ENCODE results near the gene HPSE2.

HPSE2 gene

DNA sequence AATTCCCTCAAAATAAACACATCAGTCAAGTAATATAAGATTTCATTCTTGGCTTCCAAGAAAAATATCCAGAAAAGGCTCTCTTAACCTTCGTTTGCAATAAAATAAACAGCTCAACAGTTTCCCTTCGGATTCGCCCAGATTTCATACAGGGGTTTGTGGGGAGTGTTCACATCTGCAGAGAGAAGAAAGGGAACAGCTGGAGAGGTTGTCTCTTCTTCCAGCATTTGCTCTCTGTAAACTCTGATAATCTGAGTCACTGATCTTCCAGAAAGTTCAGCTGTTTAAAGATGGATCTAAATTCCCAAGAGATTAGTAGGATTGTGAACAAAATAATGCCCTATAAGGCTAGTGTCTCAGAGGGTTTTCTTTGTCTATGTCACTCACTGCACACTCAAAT, 277.9 kb downstream of the HPSE2 start:
- Histone ChIP-seq H3K27ac (no peak overlapping the region), H3K9me3 (ENCODE audit: control insufficient read depth, low read length) (no peaks in the 10 kb centered on the region), H3K79me2 (no peaks in the 10 kb centered on the region), H3K36me3 (ENCODE audit: control insufficient read depth, insufficient read depth, low read length) (no peaks in the 10 kb centered on the region), H3K4me2 (ENCODE audit: low read length) (no peak overlapping the region), H3K9ac (no peak overlapping the region), H3K4me1 (no peaks in the 10 kb centered on the region), H3K27me3 (ENCODE audit: control insufficient read depth, insufficient read depth, low read length) (no peaks in the 10 kb centered on the region), H3K4me3 (ENCODE audit: low read depth, low read length) (no peak overlapping the region), H2AFZ (no peak overlapping the region)
- TF ChIP-seq, protein P1, sequence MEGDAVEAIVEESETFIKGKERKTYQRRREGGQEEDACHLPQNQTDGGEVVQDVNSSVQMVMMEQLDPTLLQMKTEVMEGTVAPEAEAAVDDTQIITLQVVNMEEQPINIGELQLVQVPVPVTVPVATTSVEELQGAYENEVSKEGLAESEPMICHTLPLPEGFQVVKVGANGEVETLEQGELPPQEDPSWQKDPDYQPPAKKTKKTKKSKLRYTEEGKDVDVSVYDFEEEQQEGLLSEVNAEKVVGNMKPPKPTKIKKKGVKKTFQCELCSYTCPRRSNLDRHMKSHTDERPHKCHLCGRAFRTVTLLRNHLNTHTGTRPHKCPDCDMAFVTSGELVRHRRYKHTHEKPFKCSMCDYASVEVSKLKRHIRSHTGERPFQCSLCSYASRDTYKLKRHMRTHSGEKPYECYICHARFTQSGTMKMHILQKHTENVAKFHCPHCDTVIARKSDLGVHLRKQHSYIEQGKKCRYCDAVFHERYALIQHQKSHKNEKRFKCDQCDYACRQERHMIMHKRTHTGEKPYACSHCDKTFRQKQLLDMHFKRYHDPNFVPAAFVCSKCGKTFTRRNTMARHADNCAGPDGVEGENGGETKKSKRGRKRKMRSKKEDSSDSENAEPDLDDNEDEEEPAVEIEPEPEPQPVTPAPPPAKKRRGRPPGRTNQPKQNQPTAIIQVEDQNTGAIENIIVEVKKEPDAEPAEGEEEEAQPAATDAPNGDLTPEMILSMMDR (IDR thresholded peaks at IDR 0.05), result no peak

DNA sequence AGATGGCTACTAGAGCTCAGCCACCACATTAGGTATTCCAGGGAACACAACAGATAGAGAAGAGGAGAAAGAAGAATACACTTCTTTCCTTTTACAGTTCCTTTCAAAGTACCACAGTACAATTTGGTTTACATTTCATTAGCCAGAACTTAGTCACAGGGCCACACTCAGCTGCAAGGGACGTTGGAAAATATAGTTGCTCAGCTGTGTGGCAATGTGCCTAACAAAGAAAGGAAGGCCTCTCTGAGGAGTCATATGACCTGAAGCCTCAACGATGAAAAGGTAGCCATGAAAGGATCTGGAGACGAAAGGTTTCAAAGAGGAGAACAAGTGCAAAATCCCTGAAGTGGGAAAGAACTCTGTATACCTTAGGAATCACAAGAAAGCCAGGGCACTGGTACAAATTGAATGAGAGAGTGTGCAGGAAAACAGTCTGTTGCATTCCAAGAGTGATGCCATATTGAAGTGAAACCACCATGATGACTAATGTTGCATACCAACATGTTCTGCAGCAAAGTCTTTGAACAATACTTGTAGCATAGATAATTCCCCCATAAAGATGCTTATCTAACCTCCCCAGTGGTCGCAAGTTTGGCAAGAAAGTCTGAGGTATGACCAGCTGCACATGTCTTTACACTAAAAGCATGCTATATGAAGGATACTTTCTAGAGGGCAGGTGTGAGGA, 278.9 kb downstream of the HPSE2 start:
- H3K27me3 ChIP-seq (ENCODE audit: control insufficient read depth, insufficient read depth, low read length), result no peaks in the 10 kb centered on the region
- no peaks in the 10 kb centered on the region for H3K79me2 ChIP-seq
- H3K27ac ChIP-seq, result no peak overlapping the region
- no peak overlapping the region for H3K4me3 ChIP-seq (ENCODE audit: low read depth, low read length)
- H2AFZ ChIP-seq, result no peak overlapping the region
- no peaks in the 10 kb centered on the region for H3K4me1 ChIP-seq
- no peaks in the 10 kb centered on the region for H3K36me3 ChIP-seq (ENCODE audit: control insufficient read depth, insufficient read depth, low read length)
- no peak overlapping the region for H3K9ac ChIP-seq
- TF ChIP-seq, protein P1 (IDR thresholded peaks at IDR 0.05), result no peak
- H3K9me3 ChIP-seq (ENCODE audit: control insufficient read depth, low read length), result no peaks in the 10 kb centered on the region
- no peak overlapping the region for H3K4me2 ChIP-seq (ENCODE audit: low read length)

DNA sequence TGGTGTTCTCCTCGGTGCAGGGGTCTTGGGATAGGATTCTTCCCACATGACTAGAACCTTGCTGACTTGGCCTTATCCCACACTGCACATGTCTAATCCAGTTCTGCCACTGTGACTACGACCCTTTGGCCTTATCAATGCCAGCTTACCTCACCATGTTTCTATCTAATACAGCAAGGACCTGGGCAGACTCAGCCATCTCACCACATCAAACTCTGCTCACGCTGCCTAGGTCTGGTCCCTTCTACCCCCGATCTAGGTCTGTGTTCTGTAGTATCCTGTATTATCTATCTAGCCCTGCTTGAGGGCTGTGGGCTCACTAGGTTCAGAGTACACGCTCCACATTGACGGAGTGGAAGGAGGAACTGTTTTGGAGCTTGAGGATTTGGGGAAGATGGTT, 282.4 kb downstream of the HPSE2 start:
- Histone ChIP-seq H2AFZ (no peak overlapping the region), H3K4me2 (ENCODE audit: low read length) (no peak overlapping the region), H3K4me3 (ENCODE audit: low read depth, low read length) (no peak overlapping the region), H3K36me3 (ENCODE audit: control insufficient read depth, insufficient read depth, low read length) (no peaks in the 10 kb centered on the region), H3K9ac (no peak overlapping the region), H3K9me3 (ENCODE audit: control insufficient read depth, low read length) (no peaks in the 10 kb centered on the region), H3K27ac (no peak overlapping the region), H3K4me1 (no peaks in the 10 kb centered on the region), H3K27me3 (ENCODE audit: control insufficient read depth, insufficient read depth, low read length) (no peaks in the 10 kb centered on the region), H3K79me2 (no peaks in the 10 kb centered on the region)
- TF ChIP-seq, protein P1 (IDR thresholded peaks at IDR 0.05), result no peak

DNA sequence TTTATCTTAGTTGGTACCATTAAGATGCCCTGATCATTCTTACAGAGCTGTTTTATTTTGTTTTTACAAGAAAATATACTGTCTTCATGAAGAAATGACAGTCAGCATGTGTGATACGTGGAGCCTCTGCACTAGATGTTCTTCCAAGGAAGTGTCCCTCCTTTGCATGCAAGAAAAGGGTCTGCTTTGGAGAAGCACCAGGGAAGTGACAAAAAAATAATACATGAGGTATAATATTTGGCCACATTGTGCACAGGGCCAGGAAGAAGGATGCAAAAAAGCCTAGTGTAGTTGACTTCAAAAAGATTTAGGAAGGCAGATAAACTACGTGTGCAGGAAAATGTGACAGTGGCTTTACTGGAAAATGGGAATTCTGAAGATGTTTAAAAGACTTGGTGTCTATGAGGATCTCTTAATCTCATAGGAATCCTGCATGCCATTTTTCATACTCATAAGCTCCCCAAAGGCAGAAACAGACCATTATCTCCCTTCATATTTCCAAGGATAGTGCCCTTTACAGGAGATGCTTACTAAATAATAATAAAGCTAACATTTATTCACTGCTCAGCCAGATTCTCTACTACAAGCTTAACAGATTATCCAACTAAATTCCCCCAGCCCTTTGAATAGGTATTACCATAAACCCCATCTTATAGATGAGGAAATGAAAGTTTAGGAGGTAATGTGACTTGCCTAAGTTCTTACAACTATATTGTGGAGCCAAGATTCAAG, 284.2 kb downstream of the HPSE2 start:
- Histone ChIP-seq H2AFZ (no peak overlapping the region), H3K79me2 (no peaks in the 10 kb centered on the region), H3K9me3 (ENCODE audit: control insufficient read depth, low read length) (no peaks in the 10 kb centered on the region), H3K9ac (no peak overlapping the region), H3K4me3 (ENCODE audit: low read depth, low read length) (no peak overlapping the region), H3K4me2 (ENCODE audit: low read length) (no peak overlapping the region), H3K27ac (no peak overlapping the region), H3K27me3 (ENCODE audit: control insufficient read depth, insufficient read depth, low read length) (no peaks in the 10 kb centered on the region), H3K36me3 (ENCODE audit: control insufficient read depth, insufficient read depth, low read length) (no peaks in the 10 kb centered on the region), H3K4me1 (no peaks in the 10 kb centered on the region)
- TF ChIP-seq, protein P1 (IDR thresholded peaks at IDR 0.05), result no peak

Measured in parathyroid adenoma (tissue), 2 donors.